IPS DF 4.7 (cell line): Measurements from ENCODE around the gene MAGEB1.
A peak's percentile ranks its signal among the peaks of the same experiment; 100 is the strongest.

Source experiments
- DNase-seq: peaks from one replicate; pipeline ENCODE4 v3.0.0-alpha.2; 2013; ENCODE audit warnings: low spot score; ENCODE audit errors: extremely low read depth

The MAGEB1 gene, protein sequence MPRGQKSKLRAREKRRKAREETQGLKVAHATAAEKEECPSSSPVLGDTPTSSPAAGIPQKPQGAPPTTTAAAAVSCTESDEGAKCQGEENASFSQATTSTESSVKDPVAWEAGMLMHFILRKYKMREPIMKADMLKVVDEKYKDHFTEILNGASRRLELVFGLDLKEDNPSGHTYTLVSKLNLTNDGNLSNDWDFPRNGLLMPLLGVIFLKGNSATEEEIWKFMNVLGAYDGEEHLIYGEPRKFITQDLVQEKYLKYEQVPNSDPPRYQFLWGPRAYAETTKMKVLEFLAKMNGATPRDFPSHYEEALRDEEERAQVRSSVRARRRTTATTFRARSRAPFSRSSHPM

DNA sequence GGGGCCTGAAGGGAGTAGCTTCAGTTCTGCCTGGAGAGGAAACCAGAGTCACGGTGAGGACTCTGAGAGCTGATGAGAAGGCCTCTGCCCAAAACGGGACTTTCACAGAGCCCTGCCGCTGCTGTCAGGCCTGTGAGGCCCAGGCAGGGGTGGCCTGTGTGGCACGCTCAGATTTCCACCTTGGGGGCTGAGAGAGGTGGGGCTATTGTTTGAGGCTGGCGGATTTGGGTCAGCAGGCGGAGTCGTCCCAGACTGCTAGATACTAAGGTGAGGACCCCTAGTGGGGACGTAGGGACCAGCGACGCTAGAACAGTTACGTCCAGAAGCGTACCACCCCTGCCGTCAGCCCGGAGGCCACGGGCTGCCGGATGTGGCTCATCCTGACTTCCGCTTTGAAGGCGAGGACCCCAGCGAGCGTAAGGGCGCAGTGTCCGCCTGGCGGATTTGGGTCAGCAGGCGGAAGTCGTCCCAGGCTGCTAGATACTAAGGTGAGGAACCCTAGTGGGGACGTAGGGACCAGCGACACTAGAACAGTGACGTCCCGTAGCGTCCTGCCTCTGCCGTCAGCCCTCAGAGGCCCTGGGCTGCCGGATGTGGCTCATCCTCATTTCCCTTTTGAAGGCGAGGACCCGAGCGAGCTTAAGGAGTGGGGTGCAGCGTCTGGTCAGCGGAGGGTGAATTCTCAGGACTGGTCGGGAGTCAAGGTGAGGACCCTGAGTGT is at the start of gene MAGEB1:
MAGEB1 (plus strand) TSS at position 378 of the 721 bp plus-strand sequence. CDS start 3,348 bp downstream, outside the sequence.
- DNase-seq: peak; percentile 22

DNA sequence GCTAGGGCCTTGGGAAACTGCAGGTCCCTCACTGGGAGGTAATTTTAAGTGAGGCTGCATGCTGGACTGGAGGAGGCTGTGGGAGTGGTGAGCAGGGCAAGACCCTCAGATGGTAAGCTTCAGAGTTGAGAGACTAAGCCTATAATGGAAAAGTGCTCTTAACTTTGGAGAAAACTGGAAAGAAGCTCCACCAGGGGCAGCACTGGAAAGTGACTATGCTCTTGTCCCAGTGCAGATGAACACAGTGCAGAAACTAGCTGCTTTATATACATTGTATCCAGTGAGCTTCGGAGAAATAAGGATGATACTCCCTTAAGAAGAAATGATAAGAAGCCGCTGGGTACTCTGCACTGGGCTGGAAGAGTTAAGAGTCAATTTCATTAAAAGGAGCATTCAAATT is 34.8 kb upstream of the MAGEB1 start:
- no peak for DNase-seq

DNA sequence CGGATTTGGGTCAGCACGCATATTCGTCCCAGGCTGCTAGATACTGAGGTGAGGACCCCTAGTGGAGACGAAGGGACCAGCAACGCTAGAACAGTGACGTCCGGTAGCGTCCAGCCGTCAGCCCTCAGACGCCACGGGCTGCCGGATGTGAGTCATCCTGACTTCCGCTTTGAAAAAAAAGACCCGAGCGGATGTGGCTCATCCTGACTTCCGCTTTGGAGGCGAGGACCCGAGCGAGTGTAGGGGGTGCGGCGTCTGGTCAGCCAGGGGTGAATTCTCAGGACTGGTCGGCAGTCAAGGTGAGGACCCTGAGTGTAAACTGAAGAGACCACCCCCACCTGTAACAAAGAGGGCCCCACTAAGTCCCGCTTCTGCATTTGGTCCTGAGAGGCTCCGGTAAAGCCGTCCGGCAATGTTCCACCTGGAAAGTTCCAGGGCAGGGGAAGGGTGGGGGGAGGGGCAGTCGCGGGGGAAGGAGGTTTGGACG is 31.5 kb upstream of the MAGEB1 start, which contains the start of gene MAGEB2:
MAGEB2 (plus strand) TSS at position 207 of the 487 bp plus-strand sequence. CDS start 3,018 bp downstream, outside the sequence.
- DNase-seq: no peak

DNA sequence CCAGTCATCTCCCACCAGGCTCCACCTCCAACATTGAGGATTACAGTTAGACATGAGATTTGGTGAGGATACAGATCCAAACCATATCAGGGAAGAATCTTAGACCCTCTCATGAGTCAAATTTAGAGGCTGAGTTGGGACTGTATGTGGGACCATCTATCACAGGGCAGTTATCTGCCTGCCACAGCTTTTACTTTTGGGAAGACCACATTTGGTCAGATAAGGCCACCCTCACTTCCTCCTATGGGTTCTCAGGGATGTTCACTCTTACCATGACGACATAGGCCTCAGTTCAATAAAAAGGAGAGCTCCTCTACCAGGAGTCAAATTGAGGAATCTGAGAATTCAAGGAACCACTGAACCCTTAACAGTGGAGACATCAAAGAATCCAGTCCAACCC is 29.5 kb upstream of the MAGEB1 start:
- no peak for DNase-seq

DNA sequence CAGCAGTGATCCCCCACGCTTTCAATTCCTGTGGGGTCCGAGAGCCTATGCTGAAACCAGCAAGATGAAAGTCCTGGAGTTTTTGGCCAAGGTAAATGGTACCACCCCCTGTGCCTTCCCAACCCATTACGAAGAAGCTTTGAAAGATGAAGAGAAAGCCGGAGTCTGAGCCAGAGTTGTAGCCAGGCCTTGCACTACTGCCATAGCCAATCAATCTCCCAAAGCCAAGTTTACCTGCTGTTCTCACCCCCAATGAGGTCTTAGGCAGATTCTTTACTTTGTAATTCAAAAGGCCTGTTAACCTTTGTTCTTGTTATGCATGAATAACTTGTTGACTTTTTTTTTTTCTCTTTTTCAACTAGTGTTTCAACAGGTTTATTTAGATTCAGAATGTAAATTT is 27.6 kb upstream of the MAGEB1 start:
- DNase-seq: no peak

DNA sequence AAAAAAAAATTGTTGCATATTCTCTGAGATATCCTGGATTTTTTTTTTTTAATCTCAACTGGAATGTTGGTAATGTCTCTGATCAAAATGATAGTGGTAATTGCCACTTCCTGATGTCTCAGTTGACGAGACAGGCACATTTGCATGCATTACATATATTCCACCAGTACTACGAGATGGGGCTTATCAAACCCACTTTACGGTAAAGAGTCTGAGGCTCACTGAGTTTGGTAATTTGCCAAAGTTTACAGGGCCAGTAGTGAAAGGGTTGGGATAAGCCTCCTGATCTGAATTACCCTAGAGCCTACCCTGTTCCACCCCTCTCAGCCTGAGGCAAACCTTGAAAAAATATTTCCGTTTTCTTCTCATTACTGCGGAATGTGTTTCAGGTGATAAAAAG is 26.3 kb upstream of the MAGEB1 start:
- DNase-seq: no peak

DNA sequence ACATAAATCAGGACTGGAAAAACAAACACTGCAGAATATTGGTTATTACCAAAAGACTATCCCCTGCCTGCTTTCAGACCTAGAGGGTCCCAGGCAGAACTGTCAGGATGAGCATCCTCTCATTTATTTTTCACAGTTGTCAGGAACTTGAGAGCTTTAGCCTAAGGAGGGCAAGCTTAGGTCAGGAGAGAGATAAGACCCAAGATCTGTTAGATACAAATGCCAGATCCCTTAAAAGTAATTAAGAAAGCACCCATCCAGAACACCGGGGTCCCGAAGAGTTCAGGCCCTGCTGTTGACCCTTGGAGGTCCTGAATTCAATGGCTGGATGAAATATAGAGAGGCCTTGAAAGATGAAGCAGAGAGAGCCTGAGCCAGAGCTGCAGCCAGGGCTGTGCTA is 22.4 kb upstream of the MAGEB1 start:
- no peak for DNase-seq

DNA sequence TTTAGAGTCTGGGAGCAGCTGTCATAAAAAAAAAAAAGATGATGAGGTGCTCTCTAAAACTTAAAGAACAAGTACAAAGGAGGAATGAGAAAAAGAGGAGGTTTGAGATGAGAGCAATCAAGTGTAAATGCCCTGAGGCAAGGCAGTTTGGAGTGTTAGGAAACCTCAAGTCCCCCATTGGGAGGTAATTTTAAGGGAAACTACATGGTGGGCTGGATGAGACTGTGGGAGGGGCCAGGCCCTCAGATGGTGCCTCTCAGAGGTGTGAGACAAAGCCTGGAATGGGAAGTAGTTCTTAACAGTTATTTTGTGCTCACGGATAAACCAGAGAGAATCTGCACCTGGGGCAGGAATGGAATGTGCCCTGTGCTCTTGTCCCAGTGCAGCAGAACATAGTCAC is 18.4 kb upstream of the MAGEB1 start:
- no peak for DNase-seq

DNA sequence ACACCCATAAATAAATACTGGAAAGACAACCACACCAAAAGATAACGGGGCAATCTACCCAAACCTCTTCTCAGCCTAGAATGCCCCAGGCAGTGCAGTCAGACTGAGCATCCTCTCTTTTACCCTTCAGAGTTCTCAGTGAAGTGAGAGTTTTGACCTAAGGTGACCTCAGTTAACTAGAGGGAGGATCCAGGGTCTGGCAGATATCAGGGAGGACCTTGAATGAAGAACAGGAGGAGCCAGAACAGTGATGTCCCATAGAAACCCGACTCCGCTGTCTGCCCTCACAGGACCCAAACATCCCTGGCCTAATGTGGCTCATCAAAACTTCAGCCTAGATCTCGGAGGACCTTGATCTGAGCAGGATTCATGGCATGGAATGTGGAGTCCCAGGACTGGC is 16.6 kb upstream of the MAGEB1 start, which contains the start of gene MAGEB3:
MAGEB3 (plus strand) TSS at position 263 of the 400 bp plus-strand sequence. CDS start 5,268 bp downstream, outside the sequence.
- DNase-seq: no peak

DNA sequence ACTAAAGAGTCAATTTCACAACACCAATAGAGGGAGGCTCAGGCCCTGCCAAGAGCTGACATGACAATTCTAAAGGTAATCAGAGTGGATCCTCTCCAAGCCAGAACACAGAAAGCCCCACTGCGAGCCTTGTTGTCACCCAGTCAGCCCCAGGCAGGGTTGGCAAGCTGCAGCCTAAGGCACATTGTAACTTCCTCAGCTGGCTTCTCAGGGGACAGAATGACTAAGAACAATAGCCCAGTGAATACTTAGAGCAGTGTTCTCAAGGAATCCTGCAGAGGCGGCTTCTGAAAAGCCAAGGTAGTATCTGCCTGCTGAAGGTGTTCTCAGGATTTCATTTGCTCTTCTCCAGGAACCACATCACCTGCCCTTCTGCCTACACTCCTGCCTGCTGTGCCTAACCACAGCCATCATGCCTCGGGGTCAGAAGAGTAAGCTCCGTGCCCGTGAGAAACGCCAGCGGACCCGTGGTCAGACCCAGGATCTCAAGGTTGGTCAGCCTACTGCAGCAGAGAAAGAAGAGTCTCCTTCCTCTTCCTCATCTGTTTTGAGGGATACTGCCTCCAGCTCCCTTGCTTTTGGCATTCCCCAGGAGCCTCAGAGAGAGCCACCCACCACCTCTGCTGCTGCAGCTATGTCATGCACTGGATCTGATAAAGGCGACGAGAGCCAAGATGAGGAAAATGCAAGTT is 5.1 kb upstream of the MAGEB1 start, which contains the start of gene MAGEB4:
MAGEB4 (plus strand) TSS at position 277 of the 692 bp plus-strand sequence; CDS start at position 413, 136 bp downstream.
- no peak for DNase-seq

DNA sequence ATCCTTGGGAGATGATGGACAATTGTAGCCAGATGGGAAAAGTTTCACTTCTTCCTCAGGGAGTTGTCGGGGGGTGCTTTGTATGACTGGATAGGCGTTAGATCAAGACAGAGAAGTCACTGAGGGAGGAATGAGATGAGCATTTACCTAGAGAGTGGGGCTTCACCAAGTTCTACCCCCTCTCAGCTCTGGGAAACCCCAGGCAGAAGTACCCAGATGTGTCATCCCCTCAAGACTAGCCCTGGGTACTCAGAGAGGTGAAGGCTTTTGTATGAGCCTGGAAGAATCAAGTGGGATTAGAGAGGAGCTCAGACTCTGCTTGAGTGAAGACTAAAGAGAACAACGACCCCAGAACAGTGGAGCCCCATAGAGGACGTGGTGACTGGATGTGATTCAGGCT is 1.9 kb downstream of the MAGEB1 start:
- no peak for DNase-seq

DNA sequence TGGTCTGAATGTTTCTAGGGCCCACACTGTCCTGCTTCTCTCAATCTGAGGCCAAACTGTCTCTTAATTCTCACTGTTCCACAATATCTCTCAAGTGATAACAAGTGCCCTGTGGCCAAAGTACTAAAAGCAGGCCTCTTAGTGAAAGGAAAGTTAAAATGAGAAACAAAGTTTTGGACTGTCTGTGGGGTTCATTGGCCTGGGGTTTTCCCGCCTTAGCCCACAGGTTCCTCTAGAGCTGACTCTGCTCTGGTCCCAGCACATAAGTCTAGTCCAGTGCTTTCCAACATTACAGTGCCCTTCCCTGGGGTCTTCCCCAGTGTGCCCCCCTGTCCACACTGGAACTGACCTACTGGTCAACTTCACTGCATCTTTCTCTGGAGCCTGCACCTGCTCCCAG is 6.3 kb downstream of the MAGEB1 start:
- DNase-seq: no peak

DNA sequence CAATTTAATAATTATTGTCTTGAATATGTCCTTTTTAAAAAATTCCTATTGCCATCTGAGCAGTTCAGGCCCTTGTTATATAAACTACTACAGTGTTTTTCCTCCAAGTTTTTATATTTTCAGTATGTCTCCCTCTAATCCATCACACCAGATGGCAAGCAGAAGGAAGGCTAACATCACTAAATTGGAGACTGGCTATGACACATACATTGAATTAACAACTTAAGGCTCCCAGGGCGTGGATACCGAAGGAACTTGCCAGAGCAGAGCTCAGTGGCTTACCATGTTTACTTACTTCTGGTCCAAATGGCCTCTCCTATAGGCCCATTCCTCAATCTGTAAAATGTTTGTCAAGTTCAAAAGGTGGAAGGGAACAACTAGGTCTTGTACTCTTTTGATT is 13.0 kb downstream of the MAGEB1 start:
- no peak for DNase-seq

DNA sequence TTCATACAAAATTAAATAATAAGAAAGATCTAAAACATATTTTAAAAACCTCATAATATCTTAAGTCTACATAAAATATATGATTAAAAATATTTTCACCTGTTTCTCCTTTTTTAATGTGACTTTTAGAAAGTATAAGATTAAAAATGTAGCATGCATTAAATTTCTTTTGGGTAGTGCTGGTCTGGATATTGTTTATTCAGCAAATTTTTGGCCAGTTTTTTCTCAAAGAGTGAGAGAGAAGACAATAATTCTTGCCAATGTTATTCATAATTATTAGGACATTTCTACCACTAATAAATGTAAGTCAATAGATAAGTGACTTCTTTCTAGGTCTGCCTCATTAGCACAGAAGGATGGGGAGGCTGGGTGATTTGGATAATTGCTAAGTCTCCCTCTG is 14.1 kb downstream of the MAGEB1 start:
- DNase-seq: no peak

DNA sequence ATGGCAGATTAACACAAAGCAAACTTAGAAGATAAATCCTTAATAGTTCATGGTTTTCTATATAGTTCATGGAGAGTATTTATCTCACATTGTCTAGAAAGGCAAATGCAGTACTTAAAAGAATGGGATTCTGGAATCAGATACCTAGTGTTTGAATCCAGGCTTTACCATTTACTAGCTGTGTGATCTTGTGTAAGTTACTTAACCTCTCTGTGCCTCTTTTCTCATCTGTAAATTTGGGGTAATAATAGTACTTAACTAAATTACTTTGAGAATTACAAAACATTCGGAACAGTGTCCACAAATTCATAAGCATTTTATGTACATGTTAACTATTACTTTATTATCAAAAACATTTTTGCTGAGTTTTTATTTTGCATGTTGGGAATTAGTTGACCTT is 15.8 kb downstream of the MAGEB1 start:
- no peak for DNase-seq

DNA sequence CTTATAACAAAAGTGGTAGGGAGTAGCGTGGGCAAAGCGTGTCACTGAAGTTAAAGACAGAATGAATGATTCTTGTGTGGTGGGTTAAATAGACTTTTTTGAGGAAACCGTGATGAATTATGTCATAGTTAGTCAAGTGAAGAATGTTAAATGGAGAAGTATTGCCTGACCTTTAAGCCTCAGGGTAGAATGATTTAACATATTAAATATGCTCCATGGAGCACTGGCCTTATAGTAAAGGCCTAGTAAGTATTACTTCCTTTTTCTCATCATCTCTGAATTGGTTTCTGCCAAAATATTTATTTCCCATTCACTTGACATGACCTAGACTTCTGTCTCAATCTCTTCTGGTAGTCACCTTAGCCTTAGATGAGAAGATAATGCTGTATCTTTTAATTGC is 23.7 kb downstream of the MAGEB1 start:
- DNase-seq: no peak

DNA sequence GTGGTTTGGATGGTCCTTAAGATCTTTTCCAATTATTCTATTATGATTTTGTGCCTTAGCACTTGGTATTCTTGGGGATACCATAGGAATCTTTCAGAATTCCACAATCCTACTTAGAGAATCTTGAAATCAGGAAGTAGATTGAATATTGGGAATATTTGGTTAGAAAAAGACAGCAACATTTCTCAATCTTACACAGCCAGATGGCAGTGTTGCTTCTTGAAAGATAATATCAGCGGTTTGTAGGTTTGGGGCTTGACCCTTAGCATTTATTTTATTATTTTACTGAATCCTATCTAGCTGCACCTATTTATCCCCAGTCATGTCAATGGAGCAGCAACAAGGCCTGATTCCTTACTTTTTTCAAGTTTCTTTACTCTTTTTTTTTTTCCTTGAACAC is 28.6 kb downstream of the MAGEB1 start:
- DNase-seq: no peak

DNA sequence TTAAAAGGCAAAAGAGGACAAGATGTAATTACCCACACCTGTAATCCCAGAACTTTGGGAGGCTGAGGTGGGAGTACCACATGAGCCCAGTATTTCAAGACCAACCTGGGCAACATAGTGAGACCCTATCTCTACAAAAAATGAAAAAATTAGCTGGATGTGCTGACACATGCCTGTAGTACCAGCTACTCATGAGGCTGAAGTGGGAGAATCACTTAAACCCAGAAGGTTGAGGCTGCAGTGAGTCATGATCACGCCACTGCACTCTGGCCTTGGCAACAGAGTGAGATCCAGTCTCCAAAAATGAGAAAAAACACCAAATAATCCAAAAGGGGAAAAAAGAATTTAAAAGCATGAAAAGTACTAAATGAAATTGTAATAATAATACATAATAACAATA is 31.4 kb downstream of the MAGEB1 start:
- DNase-seq: no peak

DNA sequence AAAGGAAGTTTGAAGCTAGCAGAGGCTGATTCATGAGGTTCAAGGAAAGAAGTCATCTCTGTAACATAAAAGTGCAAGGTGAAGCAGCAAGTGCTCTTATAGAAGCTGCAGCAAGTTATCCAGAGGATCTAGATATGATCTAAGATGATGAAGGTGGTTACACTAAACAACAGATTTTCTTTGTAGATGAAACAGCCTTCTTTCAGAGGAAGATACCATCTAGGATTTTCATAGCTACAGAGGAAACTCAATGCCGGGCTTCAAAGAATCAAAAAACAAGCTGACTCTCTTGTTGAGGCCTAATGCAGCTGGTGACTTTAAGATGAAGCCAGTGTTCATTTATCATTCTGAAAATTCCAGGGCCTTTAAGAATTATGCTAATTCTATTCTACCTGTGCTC is 33.5 kb downstream of the MAGEB1 start:
- no peak for DNase-seq

DNA sequence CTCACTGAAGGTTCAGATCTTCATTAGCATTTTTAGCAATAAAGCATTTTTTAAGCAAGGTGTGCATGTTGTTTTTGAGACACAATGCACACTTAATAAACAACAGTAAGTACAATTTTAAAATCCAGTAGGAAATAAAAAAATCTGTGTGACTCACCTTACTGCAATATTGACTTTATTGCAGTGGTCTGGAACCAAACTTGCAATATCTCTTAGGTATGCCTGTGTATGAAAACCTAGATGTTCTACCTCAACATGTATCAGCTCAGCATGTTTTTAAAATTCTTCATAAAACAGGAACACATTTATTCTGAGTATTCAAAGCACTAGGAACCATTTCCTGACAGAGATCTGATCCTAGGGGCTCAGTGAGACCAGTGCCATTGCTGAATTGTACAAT is 35.6 kb downstream of the MAGEB1 start:
- DNase-seq: no peak

DNA sequence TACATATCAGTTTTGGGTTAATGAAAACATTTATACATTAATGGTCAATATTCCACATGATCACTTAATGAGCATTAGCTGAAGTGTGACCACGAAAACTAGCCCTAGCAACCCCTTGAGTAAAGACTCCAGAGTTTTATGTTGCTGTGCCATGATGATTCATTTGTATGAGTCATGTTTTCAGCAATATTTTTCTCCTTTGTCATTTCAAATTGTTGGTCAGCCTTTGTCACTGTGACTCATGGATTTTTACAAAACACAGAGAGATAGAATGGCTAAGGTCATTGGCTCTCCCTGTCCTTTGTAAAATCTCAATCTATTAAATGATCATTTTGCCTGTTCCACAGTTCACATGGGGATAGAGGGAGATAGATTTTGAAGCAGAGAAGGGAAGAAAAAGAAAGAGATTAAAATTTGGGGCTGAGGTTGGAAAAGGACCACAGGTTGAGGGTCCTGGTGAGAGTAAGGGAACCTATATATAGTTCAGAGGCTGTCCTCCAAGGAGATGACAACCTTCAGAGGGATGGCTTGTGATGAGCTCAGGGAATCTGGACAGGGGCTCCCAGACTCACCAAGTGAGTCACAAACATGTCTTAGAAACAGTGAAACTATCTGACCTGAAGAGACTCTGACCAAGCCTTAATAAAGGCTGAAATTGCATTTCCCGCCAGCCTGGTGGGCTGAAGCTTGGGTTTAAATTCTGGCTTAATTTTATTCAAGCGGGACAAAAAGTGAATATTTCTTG is 36.7 kb downstream of the MAGEB1 start:
- no peak for DNase-seq
